GM19395 (cell line): Measurements from ENCODE around the gene NACC2.

Experiments used
- ATAC-seq: cut with Tn5 transposase; IDR thresholded peaks from one replicate; pipeline ENCODE4 v1.9.1; 2021; ENCODE audit warnings: mild to moderate bottlenecking, moderate library complexity; ENCODE audit not compliant: unreplicated experiment

NACC2 gene

DNA sequence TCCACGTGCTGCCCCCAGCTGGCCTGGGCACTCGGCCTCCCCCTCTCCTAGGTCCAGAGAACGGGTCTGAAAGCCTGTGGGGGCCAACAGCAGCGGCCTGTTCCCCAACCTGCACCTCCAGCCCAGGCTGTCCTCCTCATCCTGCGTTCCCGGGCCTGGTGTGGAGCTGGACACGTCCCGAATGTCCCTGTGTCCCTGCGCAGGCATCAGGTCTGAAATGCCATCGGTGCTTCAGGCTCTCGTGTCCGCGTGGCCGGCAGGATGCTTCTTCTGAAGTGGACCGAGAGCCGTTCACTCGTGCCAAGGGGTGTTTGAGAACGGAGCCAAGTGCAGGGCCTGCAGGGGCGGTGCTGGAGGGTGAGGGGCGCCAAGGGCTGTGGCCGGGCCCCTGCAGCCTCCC lies 109.2 kb downstream of the NACC2 start:
- ATAC-seq, result no peak

GRCh38 chr9:135985459-135985774 lies 109.7 kb downstream of the NACC2 start:
- ATAC-seq, result no peak

DNA sequence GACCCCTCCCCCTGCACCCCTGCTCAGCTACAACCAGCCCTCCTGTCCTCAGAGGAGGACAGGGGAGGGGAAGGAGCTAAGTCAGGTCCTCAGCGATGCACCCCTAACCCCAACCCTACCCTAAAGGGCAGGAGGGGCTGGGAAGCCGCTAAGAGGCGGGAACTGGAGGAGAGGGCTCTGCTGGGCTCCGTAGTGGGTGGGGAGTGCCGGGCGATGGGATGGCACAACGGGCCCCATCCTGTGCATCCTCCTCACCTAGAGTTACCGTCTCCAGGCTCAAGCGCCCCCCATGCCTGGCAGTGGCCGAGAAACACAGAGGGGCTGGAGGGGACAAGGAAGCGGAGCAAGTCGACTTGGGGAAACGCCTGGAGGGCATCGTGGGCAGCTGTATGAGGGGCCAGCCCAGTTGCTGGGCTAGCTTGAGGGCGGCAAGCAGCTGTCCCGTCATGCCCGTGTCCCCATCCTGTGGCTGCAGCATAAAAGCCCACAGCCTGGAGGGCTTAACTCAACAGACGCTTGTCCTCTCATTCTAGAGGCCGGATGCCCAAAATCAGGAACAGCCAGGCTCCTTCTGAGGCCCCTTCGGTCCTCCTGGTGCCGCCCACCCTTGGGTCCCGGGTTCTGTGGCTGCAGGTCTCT lies 110.9 kb downstream of the NACC2 start:
- ATAC-seq, result no peak

DNA sequence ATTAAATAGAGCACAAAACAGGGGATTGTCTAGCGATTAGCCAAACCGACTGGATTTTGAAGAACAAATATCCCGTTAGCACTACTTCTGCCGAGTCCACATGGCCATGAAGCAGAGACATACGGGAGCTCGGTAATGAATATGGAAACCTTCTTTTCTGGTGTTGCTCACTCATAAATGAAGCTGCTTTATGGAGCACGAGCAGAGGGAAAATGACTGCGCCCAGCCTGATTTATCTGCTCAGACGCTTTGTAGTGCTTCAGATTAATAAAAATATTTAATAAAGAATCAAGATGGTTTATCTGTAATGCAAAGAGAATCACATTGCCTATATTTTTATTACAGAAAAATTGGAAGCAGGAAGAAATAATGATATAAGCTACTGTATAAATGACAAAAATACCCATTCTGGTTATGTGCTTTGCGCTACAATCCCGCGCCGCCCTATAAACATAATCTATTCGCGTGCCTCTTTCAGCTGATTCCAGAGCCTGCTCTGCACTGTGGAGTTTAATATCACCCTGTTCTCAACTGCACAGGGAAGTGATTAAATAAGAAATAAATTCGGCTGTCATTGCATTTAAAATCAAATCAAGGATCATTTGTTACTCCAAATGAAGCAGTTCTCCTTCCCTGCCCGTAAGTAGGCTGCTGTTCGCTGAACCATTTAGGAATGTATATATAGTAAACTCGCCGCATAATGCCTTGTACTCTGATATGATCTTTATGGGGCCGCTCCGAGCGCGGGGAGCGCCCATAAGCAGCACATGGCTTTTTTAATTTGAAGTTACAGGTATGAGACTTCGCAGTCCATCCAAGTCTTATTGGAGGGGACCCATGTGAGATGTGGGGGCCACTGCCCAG lies 111.6 kb downstream of the NACC2 start:
- no peak for ATAC-seq

DNA sequence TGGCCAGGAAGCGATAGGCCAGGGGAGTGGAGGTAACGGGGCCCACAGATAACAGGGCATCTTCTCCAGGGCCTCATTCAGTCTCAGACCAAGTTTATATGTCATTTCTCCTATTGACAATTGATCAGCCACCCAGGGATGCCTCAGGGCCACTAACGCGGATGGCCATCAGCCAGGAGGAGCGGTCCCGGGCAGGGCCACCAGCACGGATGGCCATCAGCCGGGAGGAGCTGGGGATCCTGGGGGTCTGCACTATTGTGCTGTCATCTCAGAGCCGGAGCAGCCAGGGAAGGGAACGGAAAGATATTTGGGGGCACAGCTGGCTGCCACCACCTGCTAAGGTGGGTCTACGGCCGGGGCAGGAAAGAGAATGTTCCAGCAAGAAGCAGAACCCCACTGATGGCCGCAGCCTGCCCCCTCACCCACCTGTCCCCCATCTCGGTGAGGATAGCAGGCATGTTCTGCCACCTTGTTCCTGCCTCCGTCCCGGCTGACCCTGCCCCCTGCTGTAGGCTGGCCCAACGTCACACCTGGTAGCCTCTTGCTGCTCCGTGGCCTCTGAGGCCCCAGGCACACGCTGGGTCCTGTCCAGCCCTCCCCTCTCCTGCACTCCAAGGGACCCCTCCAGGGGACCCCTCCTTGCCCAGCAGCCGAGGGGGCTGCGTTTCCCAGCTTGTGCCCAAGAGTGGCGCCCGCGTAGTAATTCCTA lies 112.4 kb downstream of the NACC2 start:
- no peak for ATAC-seq

DNA sequence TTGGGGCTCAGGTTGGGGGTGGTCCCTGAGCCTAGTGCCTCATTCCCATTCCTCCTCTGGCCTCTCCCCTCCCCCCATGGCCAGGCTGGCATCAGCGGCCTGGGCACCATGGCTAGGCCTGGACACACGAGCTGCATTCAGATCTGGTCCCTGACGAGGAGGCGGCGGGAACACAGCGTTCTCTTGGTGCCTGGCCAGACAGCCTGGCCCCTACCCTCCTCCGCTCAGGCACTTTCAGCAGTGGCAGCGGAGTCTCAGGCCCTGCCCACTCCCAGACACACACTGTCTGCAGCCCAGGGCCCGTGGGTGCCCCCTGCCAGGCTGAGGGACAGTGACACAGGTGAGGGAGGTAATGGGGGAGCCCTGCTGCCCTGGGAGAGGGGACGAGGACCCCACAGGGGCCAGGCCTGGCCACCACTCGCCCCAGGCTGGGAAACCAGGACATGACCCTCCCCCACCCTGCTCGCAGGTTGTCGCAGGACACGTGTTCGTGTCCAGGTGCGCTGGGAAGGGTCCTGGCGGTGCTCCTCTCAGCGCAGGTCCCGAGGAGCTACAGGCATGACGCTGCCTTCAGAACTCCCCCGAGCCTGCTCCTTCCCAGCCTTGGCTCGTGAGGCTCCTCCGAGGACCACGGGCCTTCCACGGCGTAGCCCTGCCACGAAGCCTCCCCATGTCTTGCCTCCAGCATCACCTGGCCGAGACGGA lies 114.0 kb downstream of the NACC2 start:
- ATAC-seq, result no peak

- ATAC-seq, result no peak
Measured at GRCh38 chr9:135979547-135980166, 115.4 kb downstream of the NACC2 start.

DNA sequence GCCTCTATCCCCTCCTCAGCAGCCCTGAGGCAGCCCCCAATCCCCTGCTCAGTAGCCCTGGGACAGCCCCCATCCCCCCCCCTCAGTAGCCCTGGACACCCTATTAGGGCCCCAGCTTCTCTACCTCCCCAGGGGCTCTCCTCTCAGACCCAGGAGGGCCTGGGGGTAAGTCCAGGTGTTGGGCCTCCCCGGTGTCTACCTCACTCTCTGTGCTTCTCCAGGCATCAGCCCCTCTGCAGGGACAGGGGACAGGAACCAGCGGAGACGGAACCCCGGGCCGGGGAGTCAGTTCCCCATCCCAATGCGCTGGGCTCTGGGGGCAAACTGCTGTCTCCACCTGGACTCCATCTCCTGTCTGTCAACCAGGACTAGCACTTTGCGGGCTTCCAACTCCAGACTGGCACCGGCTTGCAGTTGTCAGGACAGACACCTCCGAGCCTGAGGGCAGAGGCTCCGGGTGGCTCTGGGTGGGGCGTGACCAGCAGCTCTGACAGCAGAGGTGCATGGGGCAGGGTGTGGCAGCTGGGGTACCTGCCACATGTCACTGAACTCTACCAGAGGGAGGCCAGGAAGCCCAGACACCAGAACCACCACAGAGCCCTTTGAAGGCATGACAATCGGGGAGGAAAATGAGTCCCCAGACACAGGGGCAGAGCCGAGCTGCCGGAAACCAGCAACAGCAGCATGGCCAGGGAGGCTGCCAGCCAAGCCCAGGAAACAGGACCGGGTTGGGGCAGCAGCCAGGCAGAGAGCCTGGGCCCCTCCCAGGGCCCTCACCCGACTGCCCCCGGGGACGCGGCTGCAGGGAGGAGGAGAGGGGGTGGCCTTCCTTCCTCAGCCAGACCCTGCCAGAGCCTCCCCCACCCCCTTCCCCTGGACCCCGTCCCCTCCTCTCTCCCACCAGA lies 116.2 kb downstream of the NACC2 start:
- no peak for ATAC-seq

GRCh38 chr9:135976944-135977343 lies 118.1 kb downstream of the NACC2 start:
- no peak for ATAC-seq

DNA sequence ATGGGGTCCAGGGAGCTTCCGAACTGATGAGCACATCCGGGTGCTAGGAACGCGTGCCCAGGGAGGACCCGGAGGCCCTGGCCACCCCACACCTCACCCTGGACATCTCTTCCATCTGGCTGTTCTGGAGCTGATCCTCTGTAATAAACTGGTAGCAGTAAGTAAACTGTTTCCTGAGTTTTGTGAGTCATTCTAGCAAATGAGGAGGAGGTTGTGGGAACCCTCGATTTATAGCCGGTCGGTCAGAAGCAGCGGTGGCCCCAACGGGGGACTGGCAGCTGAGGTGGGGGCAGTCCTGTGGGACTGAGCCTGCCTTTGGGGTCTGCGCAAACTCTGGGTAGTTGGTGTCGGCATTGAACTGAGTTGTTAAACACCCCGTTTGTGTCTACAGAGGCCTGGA lies 118.6 kb downstream of the NACC2 start:
- ATAC-seq, result no peak

DNA sequence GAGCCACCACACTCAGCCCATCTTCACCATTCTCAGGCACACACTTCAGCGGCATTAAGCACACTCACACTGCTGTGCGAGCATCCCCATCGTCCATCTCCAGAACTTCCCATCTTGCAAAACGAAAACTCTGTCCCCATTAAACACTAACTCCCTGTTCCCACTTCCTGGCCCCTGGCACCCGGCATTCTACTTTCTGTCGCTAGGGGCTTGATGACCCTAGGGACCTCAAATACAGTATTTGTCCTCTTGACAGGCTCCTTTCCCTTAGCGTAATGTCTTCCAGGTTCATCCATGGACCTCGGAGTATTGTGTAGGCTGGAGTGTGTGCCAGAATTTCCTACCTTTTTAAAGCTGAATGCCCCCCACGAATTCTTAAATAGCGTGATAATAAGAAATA lies 119.3 kb downstream of the NACC2 start:
- ATAC-seq, result no peak

- ATAC-seq, result no peak
Measured at GRCh38 chr9:135974220-135974573, 120.9 kb downstream of the NACC2 start.

DNA sequence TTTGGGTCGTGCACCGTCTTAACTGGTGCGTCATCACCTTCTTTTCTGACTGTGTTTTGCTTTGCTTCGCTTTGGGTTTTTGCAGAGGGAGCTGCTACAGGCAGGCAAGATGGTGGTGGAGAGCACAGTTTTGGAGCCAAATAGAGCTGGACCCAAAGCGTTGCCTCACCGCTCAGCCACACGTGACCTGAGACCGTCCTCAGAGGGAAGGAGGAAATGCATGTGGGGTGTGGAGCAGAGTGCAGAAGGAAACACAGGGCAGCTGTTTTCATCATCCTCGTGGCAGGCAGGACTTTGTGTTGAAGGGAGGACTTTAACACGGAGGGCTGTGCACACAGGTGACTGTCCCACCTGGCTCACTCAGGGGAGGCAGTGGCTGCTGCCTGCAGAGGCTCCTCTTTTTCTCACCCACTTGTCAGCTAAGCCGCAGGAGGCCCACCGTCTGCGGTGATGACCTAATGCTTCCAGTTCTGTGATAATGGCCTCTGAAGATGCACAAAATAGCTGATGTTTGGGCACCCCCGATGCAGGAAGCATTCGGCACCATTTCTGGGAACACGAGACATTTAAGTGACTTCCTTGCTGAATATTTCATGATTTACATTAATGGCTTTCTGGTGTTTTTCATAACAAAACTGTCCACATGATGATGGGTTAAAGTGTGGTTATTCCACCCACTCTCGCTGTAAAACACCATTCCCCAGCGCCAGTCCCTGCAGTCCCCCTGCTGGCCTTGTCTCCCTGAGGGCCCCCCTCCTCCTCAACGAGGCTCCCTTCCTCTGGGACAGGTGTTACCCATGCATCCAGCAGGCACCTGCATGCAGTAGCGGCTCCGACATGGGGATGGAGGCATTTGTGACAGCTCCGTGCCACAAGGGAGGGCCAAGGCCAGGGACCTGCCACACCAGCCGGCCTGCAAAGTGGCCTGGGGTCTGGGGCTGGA lies 121.5 kb downstream of the NACC2 start:
- no peak for ATAC-seq

DNA sequence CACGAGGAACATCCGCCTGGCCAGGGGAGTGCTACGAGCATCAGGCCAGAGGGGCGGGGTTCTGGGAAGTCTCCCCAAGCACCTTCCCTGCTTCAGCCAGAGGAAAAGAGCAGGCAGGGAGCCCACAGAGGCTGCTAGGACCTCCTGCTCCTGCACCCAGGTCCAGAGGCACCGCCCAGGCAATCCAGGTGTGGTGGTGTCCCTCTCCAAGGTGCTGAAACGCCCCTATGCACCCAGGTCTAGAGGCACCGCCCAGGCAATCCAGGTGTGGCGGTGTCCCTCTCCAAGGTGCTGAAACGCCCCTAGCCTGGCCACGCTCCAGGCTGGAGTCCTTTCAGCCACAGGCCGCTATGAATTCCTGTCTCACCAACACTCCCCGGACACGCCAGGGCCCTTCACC lies 123.2 kb downstream of the NACC2 start:
- ATAC-seq, result no peak

GRCh38 chr9:135971111-135971766 lies 123.8 kb downstream of the NACC2 start:
- ATAC-seq, result no peak

- no peak for ATAC-seq
Measured at GRCh38 chr9:135970128-135970815, 124.8 kb downstream of the NACC2 start.

DNA sequence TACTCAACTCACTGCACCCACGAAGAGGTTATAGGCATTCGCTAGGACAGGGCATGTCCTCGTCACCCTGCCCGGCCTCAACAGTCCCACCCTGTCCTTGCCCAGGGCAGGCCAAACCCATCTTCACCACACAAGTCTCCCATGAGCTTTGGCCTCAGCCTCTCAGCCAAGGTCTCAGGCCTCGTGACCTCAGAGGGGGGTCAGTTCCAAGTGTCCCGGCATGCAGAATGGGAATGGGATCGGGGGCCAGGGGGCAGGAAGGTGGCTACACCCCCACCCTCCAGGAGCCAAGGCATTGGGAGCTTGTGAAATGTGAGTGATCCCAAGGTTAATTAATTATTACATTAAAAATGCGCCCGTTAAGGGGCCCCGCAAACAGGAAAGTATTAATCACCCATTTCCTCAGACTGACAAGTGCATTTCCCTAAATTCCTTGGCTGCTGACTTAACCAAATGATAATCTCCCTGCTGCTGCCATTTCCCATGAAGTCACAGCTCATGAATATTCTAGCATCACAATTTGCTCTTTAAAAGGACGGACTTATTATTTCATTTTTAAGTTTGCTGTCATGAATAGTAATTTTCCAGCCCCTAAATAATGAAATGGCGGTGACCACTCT lies 125.9 kb downstream of the NACC2 start:
- ATAC-seq, result no peak
